HTR-8/SVneo (cell line): ENCODE data around the gene RBBP7.
"Not testable (repeated sequence)": the region's sequence is repeated elsewhere in the genome, so short reads cannot be mapped to it uniquely, and the experiment has no call there.

ENCODE experiments used
- DNase-seq: peaks from one replicate; pipeline ENCODE4 v3.0.0; 2011; ENCODE audit warnings: low spot score, mixed read lengths; ENCODE audit not compliant: insufficient read length
- FAIRE-seq: peaks from 2 replicates; lab custom pipeline; 2011; peaks lifted over from hg19 to GRCh38; lab: Jason Lieb, UNC

Gene RBBP7

GRCh38 chrX:16868920-16869319 lies 1.2 kb downstream of the RBBP7 start:
- FAIRE-seq (no peak), DNase-seq (no peak)

DNA sequence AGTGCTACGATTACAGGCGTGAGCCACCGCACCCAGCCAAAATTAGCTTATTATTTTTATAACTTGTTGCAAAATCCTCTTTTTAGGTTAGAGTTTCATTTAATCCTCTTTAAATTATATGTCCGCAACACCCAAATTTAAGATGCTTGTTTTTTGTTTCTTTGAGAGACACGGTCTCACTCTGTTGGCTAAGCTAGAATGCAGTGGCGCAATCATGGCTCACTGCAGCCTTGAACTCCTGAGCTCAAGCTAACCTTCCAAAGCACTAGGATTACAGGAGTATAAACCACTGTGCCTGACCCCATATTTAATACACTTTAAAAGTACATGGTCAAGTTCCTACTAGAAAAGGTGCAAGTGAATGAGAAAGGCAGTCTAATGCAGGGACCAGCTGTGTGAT lies 2.2 kb downstream of the RBBP7 start:
- no peak for FAIRE-seq

DNA sequence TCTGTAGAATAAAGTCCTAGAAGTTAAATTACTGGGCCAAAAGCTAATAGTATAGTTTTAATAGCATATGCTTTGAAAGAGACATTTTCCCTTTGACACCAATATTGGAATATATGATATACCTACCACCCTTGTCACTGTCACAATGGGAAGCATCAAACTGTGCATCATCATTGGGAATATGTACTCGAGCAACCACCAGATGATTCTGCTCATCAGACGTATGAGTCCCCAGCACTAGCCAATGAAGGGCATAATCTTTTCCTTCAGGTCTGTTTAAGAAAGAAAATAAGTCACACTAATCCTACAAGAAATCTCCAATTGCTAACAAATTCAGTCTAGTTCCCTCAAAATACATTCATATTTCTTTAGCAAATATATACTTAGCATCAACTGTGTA lies 7.3 kb downstream of the RBBP7 start:
- no peak for DNase-seq

More for the DNA sequence above, 2.2 kb downstream of the RBBP7 start:
- no peak for DNase-seq

DNA sequence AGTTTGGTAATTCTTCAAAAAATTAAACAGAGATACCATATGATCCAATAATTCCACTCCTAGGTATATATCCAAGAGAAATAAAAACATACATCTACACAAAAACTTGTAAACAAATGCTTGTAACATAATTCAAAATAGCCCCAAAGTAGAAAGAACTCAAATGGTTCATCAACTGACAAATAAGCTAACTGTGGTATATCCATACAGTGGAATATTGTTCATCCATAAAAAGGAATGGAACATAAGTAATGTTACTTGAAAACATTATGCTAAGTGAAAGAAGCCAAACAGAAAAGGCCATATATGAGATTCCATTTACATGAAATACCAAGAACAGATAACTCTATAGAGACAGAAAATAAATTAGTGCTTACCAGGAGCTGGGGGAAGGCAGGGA lies 13.4 kb downstream of the RBBP7 start:
- no peak for FAIRE-seq
- no peak for DNase-seq

More for the DNA sequence above, 7.3 kb downstream of the RBBP7 start:
- no peak for FAIRE-seq

DNA sequence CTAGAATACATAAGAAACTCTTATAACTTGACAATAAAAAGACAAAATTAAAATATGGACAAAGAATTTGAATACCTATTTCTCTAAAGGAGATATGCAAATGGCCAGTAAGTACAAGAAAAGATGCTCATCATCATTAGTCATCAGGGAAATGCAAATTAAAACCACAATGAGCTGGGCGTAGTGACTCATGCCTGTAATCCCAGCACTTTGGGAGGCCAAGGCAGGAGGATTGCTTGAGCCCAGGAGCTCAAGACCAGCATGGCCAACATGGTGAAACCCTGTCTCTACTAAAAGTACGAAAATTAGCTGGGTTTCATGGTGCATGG lies 14.1 kb downstream of the RBBP7 start:
- not testable (repeated sequence) for DNase-seq, FAIRE-seq

- no peak for FAIRE-seq
- DNase-seq = no peak
Observed at GRCh38 chrX:16855363-16856075, 14.6 kb downstream of the RBBP7 start.

DNA sequence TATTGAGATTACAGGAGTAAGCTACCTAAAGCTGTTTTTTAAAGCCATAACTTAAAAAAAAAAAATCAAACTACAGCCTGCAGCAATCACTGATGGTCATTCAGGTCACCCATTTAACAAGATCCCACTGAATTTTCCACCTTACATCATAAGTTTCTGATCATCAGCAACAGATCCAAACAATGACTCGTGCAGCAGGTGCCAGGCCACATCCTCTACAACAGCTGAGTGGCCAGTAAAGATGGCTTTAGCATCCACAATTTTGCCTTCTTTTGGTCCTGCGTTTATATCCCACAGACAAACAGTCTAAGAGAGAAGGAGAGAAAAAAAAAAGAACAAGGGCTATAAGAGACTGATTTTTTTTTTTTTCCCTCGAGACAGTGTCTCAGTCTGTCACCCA lies 16.6 kb downstream of the RBBP7 start:
- no peak for DNase-seq
- no peak for FAIRE-seq

GRCh38 chrX:16852617-16853179 lies 17.5 kb downstream of the RBBP7 start:
- FAIRE-seq (no peak), DNase-seq (no peak)

DNA sequence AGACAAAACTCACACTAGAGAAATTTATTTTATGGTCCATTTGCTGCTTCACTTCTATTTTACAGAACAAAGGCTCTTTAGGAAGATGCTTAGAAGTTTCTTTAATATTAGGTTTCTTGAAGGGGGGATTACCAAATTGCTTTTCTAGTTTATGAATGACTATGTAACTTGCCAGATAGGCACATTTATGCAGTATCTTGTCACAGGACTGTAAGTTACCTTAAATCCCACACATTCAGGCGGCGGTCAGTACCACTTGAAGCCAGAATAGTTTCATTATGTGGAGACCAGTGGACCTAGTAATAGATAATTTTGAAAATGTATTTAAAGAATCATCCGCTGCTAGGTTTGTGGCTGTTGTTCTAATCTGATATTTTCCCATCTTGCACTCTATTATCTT lies 18.3 kb downstream of the RBBP7 start:
- DNase-seq (no peak), FAIRE-seq (no peak)

- no peak for FAIRE-seq
Observed at GRCh38 chrX:16851421-16851820, 18.7 kb downstream of the RBBP7 start.

DNA sequence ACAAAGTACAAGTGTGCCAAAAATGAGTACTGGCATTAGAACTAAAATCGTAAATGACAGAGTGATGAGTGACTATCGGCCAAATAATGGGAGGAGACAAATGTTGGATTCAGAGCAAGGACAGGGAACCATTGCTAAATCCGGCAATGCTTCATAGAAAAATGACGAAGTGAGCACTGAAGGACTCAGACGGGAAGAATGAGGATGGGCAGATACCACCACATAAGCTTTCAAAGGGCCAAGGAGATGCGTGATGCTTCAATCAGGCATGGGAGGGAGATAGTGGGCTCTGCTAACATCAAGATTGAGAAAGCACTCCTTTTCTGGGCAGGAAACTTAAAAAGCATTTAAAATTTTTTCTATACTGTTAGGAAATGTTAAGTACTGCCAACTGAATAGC lies 21.6 kb downstream of the RBBP7 start:
- DNase-seq (no peak), FAIRE-seq (no peak)

More at GRCh38 chrX:16851421-16851820, 18.7 kb downstream of the RBBP7 start:
- no peak for DNase-seq

GRCh38 chrX:16845686-16846085 lies 24.5 kb downstream of the RBBP7 start:
- no peak for FAIRE-seq
- no peak for DNase-seq

- FAIRE-seq (no peak), DNase-seq (no peak)
Observed at GRCh38 chrX:16843208-16843909, 26.8 kb downstream of the RBBP7 start.

DNA sequence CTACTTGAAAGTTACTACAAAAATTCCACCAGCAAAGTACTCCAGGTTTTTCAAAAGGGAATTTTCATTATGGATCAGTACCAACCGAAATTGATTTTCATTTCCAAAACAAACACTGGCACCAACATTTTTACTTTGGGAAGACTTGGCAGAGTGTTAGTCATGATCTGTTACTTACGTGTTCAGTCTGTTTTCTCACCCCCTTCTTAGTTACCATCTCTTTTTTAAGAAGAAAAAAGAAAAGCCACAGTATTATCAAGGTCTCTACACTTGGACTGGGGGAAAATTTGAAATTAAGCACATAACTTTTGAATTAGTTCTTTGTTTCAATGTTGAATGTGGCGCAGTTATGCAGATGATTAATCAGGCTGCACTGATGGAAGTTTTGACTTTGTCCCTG lies 27.5 kb downstream of the RBBP7 start:
- FAIRE-seq (no peak), DNase-seq (no peak)

DNA sequence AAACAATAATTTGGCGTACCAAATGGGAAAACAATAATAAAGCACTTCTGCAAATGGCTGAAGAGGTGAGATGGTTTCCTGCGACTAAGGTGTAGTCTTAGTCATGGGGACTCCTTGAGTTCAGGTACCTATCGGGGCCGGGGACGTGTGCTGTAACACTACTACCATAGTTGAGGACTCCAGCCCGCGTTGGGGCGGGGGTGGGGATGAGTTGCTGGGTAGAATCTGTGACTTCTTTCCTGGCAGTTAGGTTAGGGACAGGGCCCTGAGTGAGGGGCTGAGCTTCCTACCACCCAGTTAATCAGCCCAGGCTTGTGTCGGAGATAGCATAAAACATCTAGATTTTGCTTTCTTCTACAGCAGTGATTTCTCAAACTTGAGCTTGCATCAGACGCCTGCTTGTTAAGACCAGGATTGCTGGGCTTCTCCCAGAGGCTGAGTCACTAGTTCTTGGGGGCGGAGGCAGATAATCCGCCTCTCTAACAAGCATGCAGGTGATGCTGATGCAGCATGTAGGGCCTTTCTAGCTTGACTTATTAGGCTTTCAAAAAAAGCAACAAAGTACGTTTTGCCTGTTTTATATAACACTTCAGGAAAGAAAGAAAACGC lies 30.2 kb downstream of the RBBP7 start:
- DNase-seq (peak; percentile 45), FAIRE-seq (no peak)

DNA sequence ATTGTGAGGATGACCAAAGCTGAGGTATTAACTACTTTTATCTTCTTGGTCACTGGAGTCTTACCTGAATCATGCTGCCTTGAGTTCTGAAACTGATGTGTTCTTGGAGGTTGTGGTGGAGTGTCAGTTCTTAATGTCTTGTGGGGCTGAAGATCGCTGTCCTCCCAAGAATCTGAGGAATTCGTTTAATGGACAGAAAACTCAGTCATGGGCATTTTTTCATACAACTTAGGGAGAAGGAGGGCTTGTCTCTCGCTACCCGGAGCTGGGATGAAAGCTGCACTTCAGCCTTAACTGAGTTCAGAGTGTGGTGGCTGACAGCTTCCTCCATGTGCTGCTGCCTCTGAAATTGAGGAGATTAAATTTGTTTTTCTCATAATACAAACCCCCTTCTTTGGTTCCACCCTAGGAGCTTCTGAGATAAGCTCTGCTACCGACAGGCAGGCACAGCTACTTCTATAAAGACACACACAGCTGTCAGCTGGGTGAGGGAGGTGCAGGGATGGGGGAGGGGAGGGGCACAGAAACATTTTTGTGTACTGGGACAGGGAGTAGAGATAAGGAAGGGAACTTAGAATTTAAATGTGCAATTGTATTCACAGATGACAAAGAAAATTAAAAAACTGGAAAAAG lies 30.8 kb downstream of the RBBP7 start:
- FAIRE-seq (no peak), DNase-seq (no peak)

DNA sequence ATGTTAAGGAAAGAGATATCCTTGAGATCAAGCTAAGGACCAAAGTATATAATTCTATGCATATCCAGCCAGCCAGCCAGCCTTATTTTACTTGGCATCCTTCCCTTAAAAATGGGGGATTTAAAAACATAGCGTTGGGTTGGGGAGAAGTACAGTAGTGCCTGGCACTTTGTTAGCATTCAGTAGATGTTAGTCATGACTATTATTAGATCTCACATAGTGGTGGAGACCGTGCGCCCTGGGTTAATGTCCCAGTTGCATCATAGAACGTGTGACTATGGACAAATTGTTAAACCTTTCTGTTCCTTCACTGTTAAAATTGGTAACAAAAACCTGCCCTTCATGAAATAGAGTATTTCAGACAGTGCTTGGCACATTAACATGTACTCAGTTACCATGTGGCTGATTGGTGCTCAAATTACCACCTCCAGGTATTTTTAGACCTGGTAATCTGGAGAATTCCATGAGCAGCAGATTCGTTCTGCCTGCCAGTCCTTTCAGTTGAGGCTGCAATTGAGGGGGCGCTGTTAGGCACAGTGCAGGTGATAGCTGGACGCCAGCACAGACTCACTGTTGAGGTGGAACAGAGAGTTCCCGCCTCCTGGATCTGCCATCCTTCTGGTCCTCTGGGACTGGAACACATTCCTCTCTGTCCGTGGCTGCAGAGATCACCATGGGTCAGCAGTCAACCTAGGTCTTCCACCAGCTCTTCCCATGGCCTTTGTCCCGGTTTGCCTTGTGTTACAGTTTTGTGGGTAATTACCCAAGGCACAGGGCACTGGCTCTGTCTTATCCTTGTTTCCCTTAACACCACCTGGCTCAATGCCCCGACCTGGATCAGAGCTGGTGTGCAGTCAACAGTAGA lies 31.7 kb downstream of the RBBP7 start:
- FAIRE-seq (peak; percentile 52), DNase-seq (no peak)

- DNase-seq (no peak), FAIRE-seq (peak; percentile 91)
Observed at GRCh38 chrX:16836371-16836770, 33.8 kb downstream of the RBBP7 start.

DNA sequence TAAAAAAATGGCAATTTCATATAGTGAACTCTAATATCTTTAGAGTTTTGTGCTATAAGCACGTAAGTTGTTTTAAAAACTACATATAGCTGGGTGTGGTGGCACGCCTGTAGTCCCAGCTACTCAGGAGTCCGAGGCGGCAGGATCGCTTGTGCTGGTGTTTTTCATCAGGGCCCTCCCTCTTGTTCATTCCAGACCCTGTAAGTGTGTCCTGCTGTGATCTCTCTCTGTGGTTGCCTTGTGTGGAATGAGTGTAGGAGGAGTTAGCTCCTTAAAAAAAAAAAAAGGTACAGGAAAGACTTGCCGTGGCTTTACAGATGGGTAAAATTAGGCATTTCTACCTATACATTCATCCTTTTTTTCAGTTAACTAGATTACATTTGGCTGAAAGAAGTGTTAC lies 35.4 kb downstream of the RBBP7 start:
- FAIRE-seq = no peak

DNA sequence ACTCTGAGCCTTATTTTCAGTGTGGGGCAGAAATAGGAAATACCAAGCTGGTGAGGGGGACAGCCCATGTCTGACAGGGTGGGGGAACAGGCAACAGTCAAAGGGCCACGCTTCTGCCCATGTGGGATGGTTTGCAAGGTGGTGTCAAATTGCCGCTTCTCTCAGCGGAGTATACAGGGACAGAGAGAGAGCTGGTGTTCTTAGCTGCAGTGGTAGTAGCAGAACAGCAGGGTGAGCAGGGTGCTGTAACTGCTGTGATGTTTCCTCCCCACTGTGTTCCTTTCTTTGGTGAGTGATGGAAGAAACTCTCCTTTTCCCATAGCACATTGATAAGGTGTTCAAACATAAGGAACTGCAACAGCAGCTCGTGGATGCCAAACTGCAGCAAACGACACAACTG lies 37.9 kb downstream of the RBBP7 start:
- FAIRE-seq (no peak), DNase-seq (no peak)

More for the DNA sequence above, 35.4 kb downstream of the RBBP7 start:
- no peak for DNase-seq
